Mesothelial cell of epicardium (in vitro differentiated cells): ENCODE data around the gene DISC1. TPM values are rescaled to one million over a fixed set of nuclear protein-coding genes. Genes with fewer than 3 reads are reported as not detected.
"Not testable (repeated sequence)": the region's sequence is repeated elsewhere in the genome, so short reads cannot be mapped to it uniquely, and the experiment has no call there.

Experiments
- DNase-seq, 2 experiments: peaks; one replicate each; pipeline ENCODE4 v3.0.0; 2021; ENCODE audit warnings: low spot score in 2 of 2; ENCODE audit not compliant: unreplicated experiment in 2 of 2
- H3K27ac Mint-ChIP-seq: 2 replicates; pipeline ENCODE4 v1.8.0; 2021; ENCODE audit warnings: mixed read lengths
- H3K27me3 Mint-ChIP-seq: 2 replicates; pipeline ENCODE4 v1.8.0; 2021; ENCODE audit warnings: low read depth, mixed read lengths
- H3K36me3 Mint-ChIP-seq: 2 replicates; pipeline ENCODE4 v1.8.0; 2021; ENCODE audit warnings: mixed read lengths
- H3K4me1 Mint-ChIP-seq: 2 replicates; pipeline ENCODE4 v1.8.0; 2021; ENCODE audit warnings: mixed read lengths
- H3K4me3 Mint-ChIP-seq: 2 replicates; pipeline ENCODE4 v1.8.0; 2021; ENCODE audit warnings: mild to moderate bottlenecking, moderate library complexity, mixed read lengths
- H3K9me3 Mint-ChIP-seq: 2 replicates; pipeline ENCODE4 v1.8.0; 2021; ENCODE audit warnings: mixed read lengths
- CTCF ChIP-seq: fragments of 200-600 bp; sonication (generic); IDR thresholded peaks from one replicate; pipeline ENCODE4 v1.5.0; 2021; ENCODE audit warnings: antibody characterized with exemption; ENCODE audit not compliant: unreplicated experiment
- total RNA-seq: library from RNA; stranded (reverse); gene quantifications from 3 replicates; pipeline ENCODE4 v1.2.1, GENCODE V29; 2021

DISC1 gene
- total RNA-seq, 1 donor from 2014 or later = 9.1 TPM

GRCh38 chr1:231656741-231657140, 30.2 kb downstream of the DISC1 start:
- H3K4me1 Mint-ChIP-seq = no peaks in the 10 kb centered on the region
- no peak for DNase-seq
- H3K9me3 Mint-ChIP-seq = peaks cover 47% of the 10 kb centered on the region
- H3K27me3 Mint-ChIP-seq = peaks cover 1% of the 10 kb centered on the region
- H3K36me3 Mint-ChIP-seq = peaks cover 6% of the 10 kb centered on the region
- no peak overlapping the region for H3K27ac Mint-ChIP-seq
- H3K4me3 Mint-ChIP-seq = no peak overlapping the region
- TF ChIP-seq CTCF = no peak

- not testable (repeated sequence) for H3K4me1 Mint-ChIP-seq, DNase-seq, H3K27me3 Mint-ChIP-seq, H3K4me3 Mint-ChIP-seq, H3K27ac Mint-ChIP-seq
- Mint-ChIP-seq H3K9me3 (peaks cover 55% of the 10 kb centered on the region), H3K36me3 (peaks cover 10% of the 10 kb centered on the region)
Measured at GRCh38 chr1:231658223-231658622, 31.6 kb downstream of the DISC1 start.

- Mint-ChIP-seq H3K9me3 (peaks cover 66% of the 10 kb centered on the region), H3K27ac (no peak overlapping the region), H3K4me1 (no peaks in the 10 kb centered on the region), H3K27me3 (peaks cover 1% of the 10 kb centered on the region), H3K4me3 (no peak overlapping the region), H3K36me3 (peaks cover 17% of the 10 kb centered on the region)
- TF ChIP-seq CTCF = no peak
- no peak for DNase-seq
Measured at GRCh38 chr1:231660198-231660597, 33.6 kb downstream of the DISC1 start.

GRCh38 chr1:231663211-231663792, 36.7 kb downstream of the DISC1 start:
- H3K9me3 Mint-ChIP-seq = peaks cover 40% of the 10 kb centered on the region

GRCh38 chr1:231665101-231665500, 38.5 kb downstream of the DISC1 start:
- peaks cover 22% of the 10 kb centered on the region for H3K36me3 Mint-ChIP-seq

More at GRCh38 chr1:231663211-231663792, 36.7 kb downstream of the DISC1 start:
- no peak for TF ChIP-seq CTCF
- no peak overlapping the region for H3K4me3 Mint-ChIP-seq
- H3K27ac Mint-ChIP-seq = no peak overlapping the region
- no peak for DNase-seq
- peaks cover 15% of the 10 kb centered on the region for H3K36me3 Mint-ChIP-seq
- H3K27me3 Mint-ChIP-seq = peaks cover 1% of the 10 kb centered on the region
- peaks cover 23% of the 10 kb centered on the region for H3K4me1 Mint-ChIP-seq

GRCh38 chr1:231665726-231666125, 39.1 kb downstream of the DISC1 start:
- TF ChIP-seq CTCF = no peak
- no peaks in the 10 kb centered on the region for H3K27me3 Mint-ChIP-seq
- H3K4me3 Mint-ChIP-seq = no peak overlapping the region
- peaks cover 44% of the 10 kb centered on the region for H3K9me3 Mint-ChIP-seq
- H3K27ac Mint-ChIP-seq = peak overlapping the region; percentile 78
- peaks cover 23% of the 10 kb centered on the region for H3K36me3 Mint-ChIP-seq
- H3K4me1 Mint-ChIP-seq = peaks cover 24% of the 10 kb centered on the region
- DNase-seq = no peak

More at GRCh38 chr1:231665101-231665500, 38.5 kb downstream of the DISC1 start:
- Mint-ChIP-seq H3K27me3 (no peaks in the 10 kb centered on the region), H3K27ac (peak overlapping the region; percentile 10), H3K4me3 (no peak overlapping the region), H3K4me1 (peaks cover 24% of the 10 kb centered on the region), H3K9me3 (peaks cover 42% of the 10 kb centered on the region)
- DNase-seq = no peak
- no peak for TF ChIP-seq CTCF
